H7 (cell line): ENCODE results near the gene CDH23. TPM values are rescaled to one million over a fixed set of nuclear protein-coding genes. Genes with fewer than 3 reads are reported as not detected.

ENCODE experiments used
- DNase-seq: peaks from one replicate; pipeline ENCODE4 v3.0.0; 2012
- H3K27me3 ChIP-seq: 2 replicates; pipeline ENCODE4 v1.6.0; 2011; ENCODE audit warnings: mild to moderate bottlenecking, low read length; ENCODE audit not compliant: control insufficient read depth, insufficient read depth
- H3K36me3 ChIP-seq: replicated peaks from 2 replicates; pipeline ENCODE4 v1.5.1; 2011; ENCODE audit warnings: low read length; ENCODE audit not compliant: control insufficient read depth, insufficient read depth
- H3K4me3 ChIP-seq: 2 replicates; pipeline ENCODE4 v1.5.1; 2011; ENCODE audit warnings: low read depth, mild to moderate bottlenecking, control low read depth, low read length, moderate library complexity; ENCODE audit not compliant: insufficient read depth
- total RNA-seq: library from RNA; depleted of rRNA; stranded (reverse); fragments of >200 nt; shearing (Covaris generic); gene quantifications from 2 replicates; pipeline ENCODE4 v1.2.3, GENCODE V29; 2014

The CDH23 gene
- total RNA-seq, 1 experiment from 2014 or later = 4.5 TPM

DNA sequence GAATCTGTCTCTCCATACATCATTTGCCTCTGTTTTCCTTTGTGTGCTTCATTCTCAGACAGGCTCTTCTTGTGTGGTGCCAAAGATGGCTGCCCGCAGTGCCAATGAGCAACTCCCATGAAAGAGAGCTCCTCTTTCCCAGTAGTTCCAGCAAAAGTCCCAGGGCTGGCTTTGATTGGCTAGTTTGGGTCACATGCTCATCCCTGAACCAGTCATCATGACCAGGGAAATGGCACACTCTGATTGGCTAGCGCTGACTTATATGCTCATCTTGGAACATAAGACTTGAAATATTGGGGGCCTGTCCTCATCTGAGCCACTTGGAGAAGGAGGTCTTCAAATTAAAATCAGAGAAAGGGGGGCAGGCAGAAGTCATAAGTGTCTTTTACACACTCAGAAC, 112.7 kb downstream of the CDH23 start:
- no peak for DNase-seq
- H3K4me3 ChIP-seq = no peak overlapping the region
- no peaks in the 10 kb centered on the region for H3K36me3 ChIP-seq
- H3K27me3 ChIP-seq = no peaks in the 10 kb centered on the region

- no peak for DNase-seq
- Histone ChIP-seq H3K36me3 (no peaks in the 10 kb centered on the region), H3K4me3 (no peak overlapping the region), H3K27me3 (no peaks in the 10 kb centered on the region)
Measured at GRCh38 chr10:71511206-71511605, 114.5 kb downstream of the CDH23 start.

DNA sequence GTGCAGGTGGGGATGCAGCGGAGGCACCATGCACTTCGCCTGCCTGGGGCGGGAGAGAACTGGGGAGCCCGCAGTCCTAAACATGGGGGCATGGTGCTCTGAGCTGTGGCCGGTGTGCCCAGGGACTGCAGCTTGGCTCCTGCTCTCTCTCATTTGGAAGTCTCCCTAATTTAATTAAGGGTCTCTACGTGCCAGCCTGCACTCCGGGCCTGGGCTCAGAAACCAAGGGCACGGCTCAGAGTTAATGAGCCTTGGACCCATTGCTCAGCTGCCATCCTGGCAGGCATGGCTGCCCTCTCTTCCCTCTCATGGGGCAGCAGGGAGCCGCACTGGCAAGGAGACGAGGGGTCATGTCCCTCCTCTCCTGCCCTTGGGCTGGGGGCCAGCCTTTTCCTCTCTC, 115.6 kb downstream of the CDH23 start:
- H3K4me3 ChIP-seq = no peak overlapping the region
- no peak for DNase-seq
- H3K27me3 ChIP-seq = no peaks in the 10 kb centered on the region
- H3K36me3 ChIP-seq = no peaks in the 10 kb centered on the region

GRCh38 chr10:71512761-71513539, 116.2 kb downstream of the CDH23 start:
- no peaks in the 10 kb centered on the region for H3K27me3 ChIP-seq
- H3K4me3 ChIP-seq = no peak overlapping the region
- no peaks in the 10 kb centered on the region for H3K36me3 ChIP-seq
- DNase-seq = no peak

DNA sequence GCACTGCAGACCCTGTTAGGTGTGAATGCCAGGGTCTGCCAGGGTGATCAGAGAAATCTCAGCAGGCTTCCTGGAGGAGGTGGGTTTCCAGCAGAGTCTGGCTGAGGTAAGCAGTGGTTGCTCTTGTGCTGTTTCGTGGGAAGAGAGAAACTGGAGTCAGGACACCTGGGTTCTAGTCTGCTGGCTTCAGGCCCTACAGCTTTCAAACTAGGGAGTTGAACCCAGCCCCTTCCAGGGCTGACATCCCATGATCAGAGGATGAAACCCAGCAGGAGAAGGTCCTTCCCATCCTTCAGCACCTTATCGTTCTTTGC, 116.8 kb downstream of the CDH23 start:
- H3K4me3 ChIP-seq = no peak overlapping the region
- no peaks in the 10 kb centered on the region for H3K27me3 ChIP-seq
- no peaks in the 10 kb centered on the region for H3K36me3 ChIP-seq
- no peak for DNase-seq

GRCh38 chr10:71513936-71514335, 117.2 kb downstream of the CDH23 start:
- DNase-seq = no peak
- no peak overlapping the region for H3K4me3 ChIP-seq
- no peaks in the 10 kb centered on the region for H3K27me3 ChIP-seq

GRCh38 chr10:71515531-71516172, 118.9 kb downstream of the CDH23 start:
- H3K4me3 ChIP-seq = no peak overlapping the region
- H3K36me3 ChIP-seq = no peaks in the 10 kb centered on the region
- no peaks in the 10 kb centered on the region for H3K27me3 ChIP-seq
- DNase-seq = no peak

More at GRCh38 chr10:71513936-71514335, 117.2 kb downstream of the CDH23 start:
- no peaks in the 10 kb centered on the region for H3K36me3 ChIP-seq

- Histone ChIP-seq H3K36me3 (no peaks in the 10 kb centered on the region), H3K27me3 (no peaks in the 10 kb centered on the region), H3K4me3 (no peak overlapping the region)
- DNase-seq = no peak
Measured at GRCh38 chr10:71516890-71517289, 120.2 kb downstream of the CDH23 start.

GRCh38 chr10:71517298-71518169, 120.8 kb downstream of the CDH23 start:
- DNase-seq = no peak
- no peak overlapping the region for H3K4me3 ChIP-seq
- H3K36me3 ChIP-seq = no peaks in the 10 kb centered on the region
- H3K27me3 ChIP-seq = no peaks in the 10 kb centered on the region

DNA sequence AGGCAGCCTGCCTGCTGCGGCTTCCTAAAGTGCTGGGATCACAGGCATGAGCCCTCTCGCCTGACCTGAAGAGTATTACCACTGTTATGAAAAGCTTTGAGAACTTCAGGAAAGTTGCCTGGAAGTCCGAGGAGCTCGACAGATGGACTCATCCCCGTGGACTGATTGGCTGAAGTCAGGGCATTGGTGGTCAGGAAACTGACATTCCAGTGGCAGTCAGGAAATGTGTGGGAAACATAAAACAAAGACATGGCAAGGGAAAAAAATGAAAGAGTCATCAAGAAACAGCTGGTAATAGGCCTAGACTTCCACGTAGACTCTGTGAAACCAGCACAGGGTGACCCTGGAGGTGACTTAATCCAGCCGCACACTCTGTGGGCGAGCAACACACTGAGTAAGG, 123.3 kb downstream of the CDH23 start:
- H3K27me3 ChIP-seq = no peaks in the 10 kb centered on the region
- no peak overlapping the region for H3K4me3 ChIP-seq
- H3K36me3 ChIP-seq = no peaks in the 10 kb centered on the region
- no peak for DNase-seq

DNA sequence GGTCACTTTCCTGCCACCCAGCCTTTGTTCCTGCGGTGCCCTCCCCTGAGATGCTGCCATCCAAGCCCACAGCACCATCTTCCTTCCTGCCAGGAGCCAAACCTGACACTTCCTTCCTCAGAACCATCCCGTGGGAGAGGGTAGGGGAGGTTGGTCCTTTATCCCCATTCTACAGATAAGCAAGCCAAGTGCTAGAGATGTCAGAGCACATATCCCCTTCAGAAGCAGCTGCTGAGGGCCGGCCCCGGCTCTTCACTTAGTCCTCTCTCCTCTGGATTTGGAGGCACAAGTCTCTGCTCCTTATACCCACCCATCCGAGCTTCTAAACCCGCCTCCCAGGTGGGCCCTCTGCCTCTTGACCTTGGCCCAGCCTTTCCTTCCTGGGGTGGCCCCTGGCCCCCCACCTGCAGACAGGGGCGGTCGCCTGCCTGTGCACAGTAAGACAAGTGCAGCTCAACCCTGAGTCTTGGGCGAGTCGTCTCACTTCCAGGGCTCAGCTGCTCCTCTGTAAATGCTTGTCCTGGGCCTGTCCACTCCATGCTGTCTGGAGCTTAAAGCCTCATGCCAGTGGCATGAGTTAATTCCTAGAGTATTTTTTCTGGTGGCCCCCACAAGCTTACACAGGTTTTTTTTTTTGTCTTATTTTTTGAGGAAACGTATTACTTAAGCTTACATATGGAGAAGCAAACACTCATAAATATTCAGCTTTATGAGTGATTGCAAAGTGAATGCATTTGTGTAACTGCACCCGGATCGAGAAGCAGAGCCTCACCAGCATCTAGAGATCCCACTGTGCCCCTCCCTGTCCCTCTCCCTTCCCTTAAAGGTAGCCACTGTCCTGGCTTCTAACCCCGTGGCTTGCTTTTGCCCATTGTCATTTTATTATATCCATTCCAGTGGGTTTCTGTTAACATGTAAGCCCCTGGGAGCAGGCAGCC, 125.1 kb downstream of the CDH23 start:
- no peak for DNase-seq
- no peaks in the 10 kb centered on the region for H3K36me3 ChIP-seq
- H3K4me3 ChIP-seq = no peak overlapping the region
- no peaks in the 10 kb centered on the region for H3K27me3 ChIP-seq

DNA sequence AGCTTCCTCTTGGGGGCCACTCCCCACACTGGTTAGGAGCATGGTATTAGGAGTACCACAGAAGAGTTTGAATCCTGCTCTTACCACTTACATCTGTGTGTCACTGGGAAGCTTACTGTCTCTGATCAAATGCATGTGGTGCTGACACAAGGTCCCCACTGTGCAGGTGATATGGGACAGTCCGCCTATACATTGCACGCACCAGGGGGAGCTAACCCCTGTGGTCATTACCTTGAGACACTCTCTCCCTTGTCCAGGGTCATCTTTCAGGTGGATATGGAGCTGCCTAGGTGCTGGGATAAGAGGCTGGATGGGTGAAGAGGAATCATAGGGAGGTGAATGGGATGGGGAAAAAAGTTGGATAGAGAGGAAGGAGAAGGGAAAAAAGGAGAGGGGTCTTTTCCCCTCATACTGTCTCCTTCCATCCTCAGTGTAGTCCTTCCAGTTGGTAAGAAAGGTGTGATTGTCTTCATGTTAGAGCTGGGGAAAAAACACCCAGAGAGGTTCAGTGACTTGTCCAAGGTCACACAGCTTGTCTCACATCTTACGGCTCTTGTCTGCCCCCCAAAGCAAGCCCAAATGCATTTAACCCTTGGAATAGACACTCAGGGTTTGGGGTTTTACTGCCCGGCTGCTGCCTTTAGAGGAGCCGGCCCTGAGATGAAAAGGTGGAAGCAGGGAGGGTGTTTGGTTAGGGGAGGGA, 125.9 kb downstream of the CDH23 start:
- Histone ChIP-seq H3K27me3 (no peaks in the 10 kb centered on the region), H3K36me3 (no peaks in the 10 kb centered on the region), H3K4me3 (no peak overlapping the region)
- DNase-seq = peak; percentile 70

- H3K27me3 ChIP-seq = no peaks in the 10 kb centered on the region
- H3K4me3 ChIP-seq = no peak overlapping the region
- no peak for DNase-seq
- H3K36me3 ChIP-seq = no peaks in the 10 kb centered on the region
Measured at GRCh38 chr10:71523756-71524155, 127.0 kb downstream of the CDH23 start.
